Testis (tissue), 3 donors: ENCODE data around the gene VSX1. TPM values are rescaled to one million over a fixed set of nuclear protein-coding genes. Genes with fewer than 3 reads are reported as not detected.

Experiments
- DNase-seq: peaks from one replicate; pipeline ENCODE4 v3.0.0-alpha.2; 2019
- H3K27ac ChIP-seq, 2 donors: fragments of 200-600 bp; sonication (generic); one replicate each; pipeline ENCODE4 v1.5.1; 2019
- H3K27me3 ChIP-seq: fragments of 200-600 bp; sonication (generic); one replicate; pipeline ENCODE4 v1.5.1; 2019
- H3K36me3 ChIP-seq: fragments of 200-600 bp; sonication (generic); one replicate; pipeline ENCODE4 v1.5.1; 2017; ENCODE audit warnings: low read depth; ENCODE audit errors: missing control alignments
- H3K4me1 ChIP-seq: fragments of 200-600 bp; sonication (generic); one replicate; pipeline ENCODE4 v1.5.1; 2019
- H3K4me3 ChIP-seq, 2 donors: fragments of 200-600 bp; sonication (generic); one replicate each; pipeline ENCODE4 v1.5.1; 2017 to 2019
- H3K9me3 ChIP-seq: fragments of 200-600 bp; sonication (generic); one replicate; pipeline ENCODE4 v1.5.1; 2017
- POLR2A ChIP-seq: fragments of 450-650 bp; IDR thresholded peaks from one replicate; pipeline ENCODE4 v1.6.1; 2017; ENCODE audit warnings: antibody characterized with exemption, mild to moderate bottlenecking, moderate library complexity
- WGBS, 2 donors: methylation state at CpG; one replicate each; pipeline ENCODE4 v1.1.5; 2018; 5-methylcytosine and 5-hydroxymethylcytosine counted together
- intact Hi-C: fragments of 100-400 bp; cut with DNase I; formaldehyde crosslinking; loops from one replicate; pipeline ENCODE4 v1.15.1; 2023; ENCODE audit warnings: low total_unique reads
- polyA plus RNA-seq: library from polyadenylated mRNA; stranded (reverse); fragments of 350-450 nt; fragmentation: Illumina TruSeq; extraction: RNeasy Lipid Tissue Mini Kit (QIAGEN cat#74804); gene quantifications from one replicate; pipeline ENCODE4 v1.2.3, GENCODE V29; 2014; ENCODE audit warnings: low read depth, low replicate concordance; ENCODE audit not compliant: insufficient read depth
- total RNA-seq, 2 donors: library from RNA; depleted of rRNA; stranded (reverse); fragments of >200 nt; gene quantifications; one replicate each; pipeline ENCODE4 v1.2.3, GENCODE V29; 2016
- TF ChIP-seq, protein P1 (sequence below), 3 experiments: fragments of 450-650 bp in 2 of 3; fragments of 200-600 bp in 1 of 3; sonication (generic) in 1 of 3; IDR thresholded peaks; one replicate each; pipeline ENCODE4 v1.5.1; 2016 to 2019; ENCODE audit warnings: antibody characterized with exemption in 3 of 3, mild to moderate bottlenecking in 2 of 3, moderate library complexity in 1 of 3

VSX1 gene
- total and polyA plus RNA-seq, 3 donors from 2014 or later = 0.16 to 0.38 (median 0.37) TPM

GRCh38 chr20:25051386-25052155 is 30.4 kb downstream of the VSX1 start:
- H3K4me3 ChIP-seq = no peak overlapping the region
- intact Hi-C loops = loop anchor here (10.0 kb wide), 1 partner anchor 1427 kb away; no protein-coding TSS in a partner anchor
- DNase-seq = peak; percentile 8
- no peak for TF ChIP-seq POLR2A
- H3K27me3 ChIP-seq = no peaks in the 10 kb centered on the region
- H3K36me3 ChIP-seq = no peaks in the 10 kb centered on the region
- H3K4me1 ChIP-seq = peaks cover 86% of the 10 kb centered on the region
- H3K27ac ChIP-seq = peak overlapping the region; percentile 71 to 84
- H3K9me3 ChIP-seq = no peaks in the 10 kb centered on the region
- WGBS, 2 donors = 93 to 94% methylated on average over 6 to 7 of the region's 7 CpGs

- peak; percentile 10 for DNase-seq
- H3K9me3 ChIP-seq = no peaks in the 10 kb centered on the region
- no peaks in the 10 kb centered on the region for H3K36me3 ChIP-seq
- intact Hi-C loops = loop anchor here (10.0 kb wide), 1 partner anchor 1426 kb away; no protein-coding TSS in a partner anchor
- H3K27ac ChIP-seq = peak overlapping the region in 1 of 2 donors; percentile 2
- 85 to 87% methylated on average over 15 to 17 of the region's 17 CpGs for WGBS, 2 donors
- H3K27me3 ChIP-seq = no peaks in the 10 kb centered on the region
- H3K4me1 ChIP-seq = peaks cover 79% of the 10 kb centered on the region
- no peak overlapping the region for H3K4me3 ChIP-seq
- TF ChIP-seq POLR2A = no peak
- TF ChIP-seq, protein P1, sequence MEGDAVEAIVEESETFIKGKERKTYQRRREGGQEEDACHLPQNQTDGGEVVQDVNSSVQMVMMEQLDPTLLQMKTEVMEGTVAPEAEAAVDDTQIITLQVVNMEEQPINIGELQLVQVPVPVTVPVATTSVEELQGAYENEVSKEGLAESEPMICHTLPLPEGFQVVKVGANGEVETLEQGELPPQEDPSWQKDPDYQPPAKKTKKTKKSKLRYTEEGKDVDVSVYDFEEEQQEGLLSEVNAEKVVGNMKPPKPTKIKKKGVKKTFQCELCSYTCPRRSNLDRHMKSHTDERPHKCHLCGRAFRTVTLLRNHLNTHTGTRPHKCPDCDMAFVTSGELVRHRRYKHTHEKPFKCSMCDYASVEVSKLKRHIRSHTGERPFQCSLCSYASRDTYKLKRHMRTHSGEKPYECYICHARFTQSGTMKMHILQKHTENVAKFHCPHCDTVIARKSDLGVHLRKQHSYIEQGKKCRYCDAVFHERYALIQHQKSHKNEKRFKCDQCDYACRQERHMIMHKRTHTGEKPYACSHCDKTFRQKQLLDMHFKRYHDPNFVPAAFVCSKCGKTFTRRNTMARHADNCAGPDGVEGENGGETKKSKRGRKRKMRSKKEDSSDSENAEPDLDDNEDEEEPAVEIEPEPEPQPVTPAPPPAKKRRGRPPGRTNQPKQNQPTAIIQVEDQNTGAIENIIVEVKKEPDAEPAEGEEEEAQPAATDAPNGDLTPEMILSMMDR (IDR thresholded peaks at IDR 0.05) = no peak
Measured at GRCh38 chr20:25050501-25051350, 31.2 kb downstream of the VSX1 start.

- no peaks in the 10 kb centered on the region for H3K36me3 ChIP-seq
- H3K4me1 ChIP-seq = peaks cover 76% of the 10 kb centered on the region
- no peaks in the 10 kb centered on the region for H3K9me3 ChIP-seq
- intact Hi-C loops = loop anchor here (10.0 kb wide), 1 partner anchor 1425 kb away; no protein-coding TSS in a partner anchor
- H3K27ac ChIP-seq = peak overlapping the region in 1 of 2 donors; percentile 2
- 35 to 52% methylated on average over 7 of the region's 7 CpGs for WGBS, 2 donors
- H3K27me3 ChIP-seq = no peaks in the 10 kb centered on the region
- DNase-seq = no peak
- TF ChIP-seq, protein P1 (IDR thresholded peaks at IDR 0.05) = no peak
- TF ChIP-seq POLR2A = no peak
- H3K4me3 ChIP-seq = no peak overlapping the region
Measured at GRCh38 chr20:25050082-25050481, 31.9 kb downstream of the VSX1 start.

GRCh38 chr20:25049261-25050060 is 32.5 kb downstream of the VSX1 start:
- Histone ChIP-seq H3K4me1 (peaks cover 77% of the 10 kb centered on the region), H3K27me3 (no peaks in the 10 kb centered on the region), H3K27ac (peak overlapping the region in 1 of 2 donors; percentile 2), H3K36me3 (no peaks in the 10 kb centered on the region), H3K4me3 (no peak overlapping the region), H3K9me3 (no peaks in the 10 kb centered on the region)
- intact Hi-C loops = loop anchor here (10.0 kb wide), 1 partner anchor 1425 kb away; no protein-coding TSS in a partner anchor
- 46 to 68% methylated on average over 11 to 16 of the region's 16 CpGs for WGBS, 2 donors
- DNase-seq = peak; percentile 59
- no peak for TF ChIP-seq POLR2A
- TF ChIP-seq, protein P1 (IDR thresholded peaks at IDR 0.05) = no peak
